GM12878 (cell line): ENCODE data around the gene EHMT2. TPM values are rescaled to one million over a fixed set of nuclear protein-coding genes. Genes with fewer than 3 reads are reported as not detected.

Experiments
- ATAC-seq: fragments of 200-7000 bp; cut with Tn5 transposase; 3 replicates; pipeline ENCODE4 v1.9.1; 2020; ENCODE audit warnings: mild to moderate bottlenecking, moderate library complexity
- BruUV-seq: library from RNA; stranded (reverse); fragments of 400-500 nt; replicated peaks from 2 replicates; lab custom pipeline; 2021; lab: Mats Ljungman, UMichigan
- CTCF ChIA-PET: fragments of 300-600 bp; sonication (Branson Sonifier 250); formaldehyde crosslinking; extraction: SDS; loops from one replicate; lab custom pipeline; 2021; ENCODE audit warnings: inconsistent platforms; lab: Yijun Ruan, JAX
- POLR2A ChIA-PET: fragments of 350-600 bp; formaldehyde crosslinking; extraction: SDS; loops from one replicate; lab custom pipeline; 2021; ENCODE audit warnings: inconsistent platforms; lab: Charles Lee
- RAD21 ChIA-PET: fragments of 300-600 bp; sonication (Branson Sonifier 250); formaldehyde crosslinking; loops from one replicate; lab custom pipeline; 2023; ENCODE audit warnings: antibody characterized with exemption; ENCODE audit not compliant: unreplicated experiment; lab: Charles Lee
- SMC1A ChIA-PET: fragments of 300-600 bp; sonication (Branson Sonifier 250); formaldehyde crosslinking; loops from one replicate; lab custom pipeline; 2023; ENCODE audit not compliant: unreplicated experiment, uncharacterized antibody; lab: Charles Lee
- DNase-seq: peaks from one replicate; pipeline ENCODE4 v3.0.0-alpha.2; 2011; ENCODE audit warnings: low read depth, low spot score
- FAIRE-seq: peaks from 3 replicates; lab custom pipeline; 2011; peaks lifted over from hg19 to GRCh38; lab: Jason Lieb, UNC
- H2AFZ ChIP-seq: 2 replicates; pipeline ENCODE4 v1.6.0; 2011; ENCODE audit warnings: low read depth, low read length, control low read depth; ENCODE audit not compliant: control insufficient read depth
- H3K27ac ChIP-seq: 2 replicates; pipeline ENCODE4 v1.5.1; 2011; ENCODE audit warnings: control low read depth; ENCODE audit not compliant: control insufficient read depth, insufficient read depth
- H3K27me3 ChIP-seq, 2 experiments: replicated peaks in 1 of 2; 2 replicates each; pipeline versions ENCODE4 v1.6.0 to v1.6.1; 2011; ENCODE audit warnings: low read length in 1 of 2; ENCODE audit not compliant: control insufficient read depth in 2 of 2, insufficient read depth in 2 of 2
- H3K36me3 ChIP-seq, 2 experiments: 2 replicates each; pipeline ENCODE4 v1.5.1; 2011; ENCODE audit warnings: low read length in 1 of 2; ENCODE audit not compliant: control insufficient read depth in 2 of 2, insufficient read depth in 2 of 2
- H3K4me1 ChIP-seq: 2 replicates; pipeline ENCODE4 v1.6.1; 2011; ENCODE audit warnings: mild to moderate bottlenecking, low read length, moderate library complexity, mixed read lengths; ENCODE audit not compliant: control insufficient read depth, insufficient read depth
- H3K4me2 ChIP-seq: 2 replicates; pipeline ENCODE4 v1.6.0; 2011; ENCODE audit warnings: control low read depth; ENCODE audit not compliant: control insufficient read depth, insufficient read depth
- H3K4me3 ChIP-seq: fragments of 200-600 bp; sonication (generic); 2 replicates; pipeline ENCODE4 v1.5.1; 2016
- H3K79me2 ChIP-seq: 2 replicates; pipeline ENCODE4 v1.6.0; 2011; ENCODE audit warnings: low read length; ENCODE audit not compliant: control insufficient read depth, insufficient read depth
- H3K9ac ChIP-seq: 2 replicates; pipeline ENCODE4 v1.8.0; 2011; ENCODE audit warnings: low read length, control low read depth, mixed read lengths; ENCODE audit not compliant: control insufficient read depth, insufficient read depth
- H3K9me3 ChIP-seq: replicated peaks from 3 replicates; pipeline ENCODE4 v1.5.1; 2011; ENCODE audit warnings: mild to moderate bottlenecking, low read length; ENCODE audit not compliant: control insufficient read depth, insufficient read depth
- H4K20me1 ChIP-seq: 2 replicates; pipeline ENCODE4 v1.6.0; 2011; ENCODE audit not compliant: control insufficient read depth, insufficient read depth
- BHLHE40 ChIP-seq, 2 experiments: fragments of 450-650 bp in 1 of 2; IDR thresholded peaks; 2 replicates each; pipeline ENCODE4 v1.6.1; 2011 to 2017; ENCODE audit warnings: low read depth in 2 of 2, borderline replicate concordance in 1 of 2, improper control_type of control experiment in 1 of 2, low read length in 1 of 2, mild to moderate bottlenecking in 1 of 2
- CEBPB ChIP-seq, 2 experiments: fragments of 150-350 bp in 1 of 2; IDR thresholded peaks; 2 replicates each; pipeline ENCODE4 v1.6.1; 2012 to 2014; ENCODE audit warnings: low read depth in 2 of 2, low read length in 2 of 2, borderline replicate concordance in 1 of 2, inconsistent platforms in 1 of 2
- CHD1 ChIP-seq: IDR thresholded peaks from 2 replicates; pipeline ENCODE4 v1.6.1; 2012; ENCODE audit warnings: low read depth, low read length, improper control_type of control experiment
- CREM ChIP-seq: IDR thresholded peaks from 2 replicates; pipeline ENCODE4 v1.6.1; 2014; ENCODE audit warnings: antibody characterized with exemption, low read depth
- E2F8 ChIP-seq: fragments of 450-650 bp; IDR thresholded peaks from 2 replicates; pipeline ENCODE4 v1.6.1; 2018; ENCODE audit warnings: mild to moderate bottlenecking, low read depth, moderate library complexity; ENCODE audit not compliant: partially characterized antibody
- IRF3 ChIP-seq: fragments of 450-650 bp; IDR thresholded peaks from 2 replicates; pipeline ENCODE4 v1.6.1; 2014; ENCODE audit warnings: mild to moderate bottlenecking
- JUNB ChIP-seq: IDR thresholded peaks from 2 replicates; pipeline ENCODE4 v1.6.1; 2016; ENCODE audit warnings: antibody characterized with exemption, mild to moderate bottlenecking
- JUND ChIP-seq: IDR thresholded peaks from 2 replicates; pipeline ENCODE4 v1.6.1; 2012; ENCODE audit warnings: low read depth, mild to moderate bottlenecking, low read length, improper control_type of control experiment, moderate library complexity
- KAT2A ChIP-seq: conservative IDR thresholded peaks from 2 replicates; pipeline ENCODE4 v1.6.1; 2011; ENCODE audit warnings: low read depth, low read length; ENCODE audit not compliant: control insufficient read depth
- MEF2A ChIP-seq: IDR thresholded peaks from 2 replicates; pipeline ENCODE4 v1.6.1; 2011; ENCODE audit warnings: low read depth, mild to moderate bottlenecking, low read length, moderate library complexity; ENCODE audit not compliant: insufficient read depth
- MEF2B ChIP-seq: fragments of 450-650 bp; IDR thresholded peaks from 2 replicates; pipeline ENCODE4 v1.6.1; 2018; ENCODE audit warnings: mild to moderate bottlenecking, moderate library complexity; ENCODE audit not compliant: partially characterized antibody, poor library complexity, severe bottlenecking
- POLR2A ChIP-seq: IDR thresholded peaks from 2 replicates; pipeline ENCODE4 v1.6.1; 2011; ENCODE audit warnings: low read depth, mild to moderate bottlenecking, low read length
- SMC3 ChIP-seq: IDR thresholded peaks from 2 replicates; pipeline ENCODE4 v1.6.1; 2011; ENCODE audit warnings: low read length, improper control_type of control experiment, borderline replicate concordance
- SPI1 ChIP-seq: IDR thresholded peaks from 2 replicates; pipeline ENCODE4 v1.6.1; 2011; ENCODE audit warnings: low read depth, mild to moderate bottlenecking, low read length, moderate library complexity, borderline replicate concordance; ENCODE audit not compliant: insufficient read depth
- TCF12 ChIP-seq: IDR thresholded peaks from 2 replicates; pipeline ENCODE4 v1.6.1; 2011; ENCODE audit warnings: low read depth, mild to moderate bottlenecking, low read length
- USF1 ChIP-seq: IDR thresholded peaks from 2 replicates; pipeline ENCODE4 v1.6.1; 2011; ENCODE audit warnings: borderline replicate concordance, low read depth, mild to moderate bottlenecking, moderate library complexity, mixed read lengths, low read length; ENCODE audit not compliant: insufficient read depth; ENCODE audit errors: extremely low read length
- ZNF217 ChIP-seq: fragments of 450-650 bp; IDR thresholded peaks from 2 replicates; pipeline ENCODE4 v1.6.1; 2017; ENCODE audit warnings: antibody characterized with exemption, mild to moderate bottlenecking
- ZNF622 ChIP-seq: fragments of 450-650 bp; IDR thresholded peaks from 2 replicates; pipeline ENCODE4 v1.6.1; 2017; ENCODE audit warnings: mild to moderate bottlenecking, inconsistent platforms
- whole genome bisulfite sequencing: methylation state at CpG from one replicate; pipeline ENCODE4 v1.1.6; 2016; ENCODE audit warnings: low lambda C conversion rate; ENCODE audit not compliant: insufficient replicate concordance, insufficient coverage; ENCODE audit errors: missing lambda C conversion rate; 5-methylcytosine and 5-hydroxymethylcytosine counted together
- in situ Hi-C: fragments of 300-500 bp; cut with MboI; formaldehyde crosslinking; loops from 9 replicates; pipeline ENCODE4 v1.14.3; 2018; ENCODE audit warnings: mixed read lengths
- intact Hi-C: fragments of 100-400 bp; cut with micrococcal nuclease; formaldehyde crosslinking; loops from one replicate; pipeline ENCODE4 v1.14.2; 2022; ENCODE audit not compliant: unreplicated experiment
- polyA plus RNA-seq, 11 experiments: library from polyadenylated mRNA; depleted of rRNA in 4 of 11; unstranded in 6 of 11; stranded (reverse) in 5 of 11; fragments of >200 nt; fragmentation: Nextera tagmentation in 4 of 11; fragmentation: Illumina TruSeq in 1 of 11; extraction: Ambion mirVana in 4 of 11; extraction: Trizol in 1 of 11; gene quantifications; 1 replicate in 1 of 11; 2 replicates in 10 of 11; pipeline versions ENCODE4 v1.2.1 to v1.2.3, GENCODE V29; 2011 to 2016; ENCODE audit warnings: inconsistent platforms in 2 of 11, missing spikeins in 2 of 11, low read depth in 1 of 11
- total RNA-seq, 4 experiments: library from RNA; depleted of rRNA in 3 of 4; stranded (reverse); fragments of >200 nt in 3 of 4; fragmentation: Illumina TruSeq in 1 of 4; extraction: Trizol in 1 of 4; gene quantifications; 2 replicates each; pipeline versions ENCODE4 v1.2.1 to v1.2.3, GENCODE V29; 2013 to 2021

Gene EHMT2
- total and polyA plus RNA-seq, 10 of the 15 experiments (the other 5 are each of a cell fraction or from before 2014, with no cell fraction given) = 1.7 to 53.2 (median 36.3) TPM

GRCh38 chr6:31836474-31837368, 60.8 kb downstream of the EHMT2 start:
- Histone ChIP-seq H3K9ac (peak overlapping the region; percentile 90), H2AFZ (no peak overlapping the region), H3K4me2 (peak overlapping the region; percentile 30), H3K79me2 (peaks cover 52% of the 10 kb centered on the region), H3K9me3 (no peaks in the 10 kb centered on the region), H3K4me1 (peaks cover 18% of the 10 kb centered on the region), H3K4me3 (peak overlapping the region; percentile 82), H3K36me3 (peaks cover 10 to 24% of the 10 kb centered on the region in 2 experiments), H3K27me3 (no peaks in the 10 kb centered on the region), H3K27ac (peak overlapping the region; percentile 96), H4K20me1 (peaks cover 9% of the 10 kb centered on the region)
- ChIA-PET CTCF (interaction anchor here (0.6 to 3.3 kb wide), 10 partner anchors 27 to 460 kb away, joined by 3 to 22 read pairs (median 3); partner anchors contain the start of genes CLIC1, LSM2 and NEU1), RAD21 (interaction anchor here (0.8 to 2.2 kb wide), 5 partner anchors 26 to 98 kb away, joined by 3 to 10 read pairs (median 3); partner anchors contain the start of gene NEU1), SMC1A (interaction anchor here (0.9 to 1.3 kb wide), 4 partner anchors 26 to 295 kb away, joined by 3 to 5 read pairs (median 4); partner anchors contain the start of genes DDX39B and NEU1), POLR2A (interaction anchor here (0.6 to 10.9 kb wide), 9 partner anchors 9 to 1096 kb away, joined by 3 to 122 read pairs (median 5); partner anchors contain the start of genes CLIC1, HSPA1B, MSH5 and NEU1)
- WGBS = under 1% methylated on average over 12 of the region's 12 CpGs
- intact Hi-C loops (no loop called here), in situ Hi-C loops (loop anchor here (10.0 kb wide), 1 partner anchor 292 kb away; the partner anchor contains the start of genes ATP6V1G2, DDX39B and NFKBIL1)
- no TSS peak for BruUV-seq
- ATAC-seq = peak; percentile 12; the same call in 1 of the 3 replicates
- DNase-seq = no peak
- no peak for FAIRE-seq
- no peak for TF ChIP-seq KAT2A
- peak; percentile 35 for TF ChIP-seq MEF2B
- TF ChIP-seq JUND = no peak
- TF ChIP-seq ZNF217 = no peak
- TF ChIP-seq POLR2A = no peak; the same call in 1 of the 2 replicates
- TF ChIP-seq ZNF622 = no peak
- no peak for TF ChIP-seq BHLHE40 (IDR thresholded peaks at IDR 0.05; ENCODE audit: borderline replicate concordance in 1 of 2, low read depth in 2 of 2, low read length in 1 of 2)
- no peak for TF ChIP-seq E2F8
- TF ChIP-seq JUNB = peak; percentile 66
- no peak for TF ChIP-seq USF1
- TF ChIP-seq CREM = 0 out of 2 replicates have a peak, but pooled peaks have one; percentile 1
- TF ChIP-seq MEF2A = peak; percentile 72
- TF ChIP-seq SMC3 = no peak
- no peak for TF ChIP-seq CHD1
- TF ChIP-seq CEBPB (IDR thresholded peaks at IDR 0.05; ENCODE audit: borderline replicate concordance in 1 of 2, low read depth in 2 of 2, low read length in 2 of 2) = no peak
- TF ChIP-seq IRF3 = no peak
- no peak for TF ChIP-seq TCF12
- peak; percentile 53; the same call in 1 of the 2 replicates for TF ChIP-seq SPI1
